ENCODE results near the gene EID2B. TPM values are rescaled to one million over a fixed set of nuclear protein-coding genes. Genes with fewer than 3 reads are reported as not detected.

Gene EID2B
- polyA plus RNA-seq, 2 of the 4 experiments (the other 2 are of a cell fraction), result 9.3 to 10.9 TPM

- Histone ChIP-seq H3K4me2 (peak overlapping the region; percentile 88), H3K4me1 (peaks cover 14% of the 10 kb centered on the region), H3K4me3 (peak overlapping the region; percentile 68), H3K9me3 (no peaks in the 10 kb centered on the region), H3K27ac (peak overlapping the region; percentile 83 to 88)
- TF ChIP-seq NR3C1 (IDR thresholded peaks at IDR 0.05) (no peak), FOSB (CRISPR knock-in tag; IDR thresholded peaks at IDR 0.05) (no peak), JUNB (IDR thresholded peaks at IDR 0.05) (no peak), MAX (IDR thresholded peaks at IDR 0.05) (no peak), POLR2AphosphoS2 (conservative IDR thresholded peaks at IDR 0.05; ENCODE audit: low read length) (no peak), RNF2 (IDR thresholded peaks at IDR 0.05; ENCODE audit: borderline replicate concordance, low read depth) (no peak), ZSCAN20 (CRISPR knock-in tag; IDR thresholded peaks at IDR 0.05) (no peak), MAFK (IDR thresholded peaks at IDR 0.05; ENCODE audit: partially characterized antibody) (no peak), CTCF (IDR thresholded peaks at IDR 0.05) (no peak), KDM5A (IDR thresholded peaks at IDR 0.05) (no peak), HOXA7 (CRISPR knock-in tag; IDR thresholded peaks at IDR 0.05) (no peak; the same call in 1 of the 2 replicates), CBX8 (IDR thresholded peaks at IDR 0.05) (no peak), EHMT2 (IDR thresholded peaks at IDR 0.05; ENCODE audit: low read depth) (no peak), KDM1A (IDR thresholded peaks at IDR 0.05; ENCODE audit: low read depth) (no peak), RFX5 (IDR thresholded peaks at IDR 0.05) (no peak), JUN (IDR thresholded peaks at IDR 0.05) (no peak), CHD2 (IDR thresholded peaks at IDR 0.05; ENCODE audit: low read length, partially characterized antibody) (no peak), SREBF2 (IDR thresholded peaks at IDR 0.05) (no peak)
- TF ChIP-seq, protein P1, sequence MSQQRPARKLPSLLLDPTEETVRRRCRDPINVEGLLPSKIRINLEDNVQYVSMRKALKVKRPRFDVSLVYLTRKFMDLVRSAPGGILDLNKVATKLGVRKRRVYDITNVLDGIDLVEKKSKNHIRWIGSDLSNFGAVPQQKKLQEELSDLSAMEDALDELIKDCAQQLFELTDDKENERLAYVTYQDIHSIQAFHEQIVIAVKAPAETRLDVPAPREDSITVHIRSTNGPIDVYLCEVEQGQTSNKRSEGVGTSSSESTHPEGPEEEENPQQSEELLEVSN (IDR thresholded peaks at IDR 0.05; ENCODE audit: borderline replicate concordance, low read depth), result no peak
- TF ChIP-seq, protein P2, sequence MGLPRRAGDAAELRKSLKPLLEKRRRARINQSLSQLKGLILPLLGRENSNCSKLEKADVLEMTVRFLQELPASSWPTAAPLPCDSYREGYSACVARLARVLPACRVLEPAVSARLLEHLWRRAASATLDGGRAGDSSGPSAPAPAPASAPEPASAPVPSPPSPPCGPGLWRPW (IDR thresholded peaks at IDR 0.05), result no peak
- CTCF ChIA-PET, result interaction anchor here (0.6 to 14.2 kb wide), 36 partner anchors 8 to 749 kb away, joined by 3 to 299 read pairs (median 12); partner anchors contain the start of genes DLL3, MED29, PAF1 and PLEKHG2
- peak; percentile 90 for FAIRE-seq
- peak in 1 of 2 experiments; percentile 9; a peak in 3 of 6 replicates for ATAC-seq
- WGBS (ENCODE audit: missing lambda C conversion rate), result 19% methylated on average over 14 of the region's 14 CpGs
- DNase-seq (ENCODE audit: low read depth in 1 of 2, low spot score in 1 of 2), result no peak
- POLR2A ChIA-PET, result interaction anchor here (0.5 to 3.4 kb wide), 8 partner anchors 19 to 1572 kb away, joined by 3 to 40 read pairs (median 7); partner anchors contain the start of genes RPS16, SUPT5H and TIMM50
Observed at GRCh38 chr19:39531834-39532232, 819 bp downstream of the EID2B start.

GRCh38 chr19:39525205-39525604 is 7.4 kb downstream of the EID2B start:
- FAIRE-seq, result no peak

More at GRCh38 chr19:39525205-39525604, 7.4 kb downstream of the EID2B start:
- Histone ChIP-seq H3K9me3 (no peaks in the 10 kb centered on the region), H3K4me2 (no peak overlapping the region), H3K4me3 (no peak overlapping the region), H3K4me1 (peaks cover 5% of the 10 kb centered on the region; the same call in 2 of the 3 replicates), H3K27ac (no peak overlapping the region)
- no peak for TF ChIP-seq RARB (CRISPR knock-in tag; IDR thresholded peaks at IDR 0.05)
- TF ChIP-seq POLR2AphosphoS2 (conservative IDR thresholded peaks at IDR 0.05; ENCODE audit: low read length), result no peak
- TF ChIP-seq, protein P1 (IDR thresholded peaks at IDR 0.05; ENCODE audit: borderline replicate concordance, low read depth), result no peak
- TF ChIP-seq RNF2 (IDR thresholded peaks at IDR 0.05; ENCODE audit: borderline replicate concordance, low read depth), result no peak
- TF ChIP-seq MAZ (IDR thresholded peaks at IDR 0.05; ENCODE audit: borderline replicate concordance, low read depth, low read length), result no peak
- TF ChIP-seq EHF (CRISPR knock-in tag; IDR thresholded peaks at IDR 0.05), result no peak
- TF ChIP-seq ZC3H11A (IDR thresholded peaks at IDR 0.05), result no peak
- no peak for TF ChIP-seq MAX (IDR thresholded peaks at IDR 0.05)
- no peak for TF ChIP-seq MYC (IDR thresholded peaks at IDR 0.05; ENCODE audit: borderline replicate concordance, low read length)
- no peak for TF ChIP-seq ELK1 (IDR thresholded peaks at IDR 0.05; ENCODE audit: low read depth, low read length)
- peak in 1 of 2 experiments; percentile 41; a peak in 3 of 6 replicates for ATAC-seq
- WGBS (ENCODE audit: missing lambda C conversion rate), result 80% methylated on average over 3 of the region's 3 CpGs
- ChIA-PET CTCF (interaction anchor here (0.6 to 14.2 kb wide), 13 partner anchors 8 to 486 kb away, joined by 3 to 259 read pairs (median 5); partner anchors contain the start of genes DLL3, EID2, EID2B and SELENOV), POLR2A (interaction anchor here (1.2 to 1.6 kb wide), 3 partner anchors 45 to 89 kb away, joined by 4 to 6 read pairs (median 5); partner anchors contain the start of genes RPS16, SUPT5H and TIMM50)
- DNase-seq (ENCODE audit: low read depth in 1 of 2, low spot score in 1 of 2), result no peak
